HG03196 (cell line): ENCODE measurements around the gene BTBD19.
"Not testable (repeated sequence)": the region's sequence is repeated elsewhere in the genome, so short reads cannot be mapped to it uniquely, and the experiment has no call there.

Experiments
- ATAC-seq: cut with Tn5 transposase; IDR thresholded peaks from one replicate; pipeline ENCODE4 v1.9.1; 2021; ENCODE audit not compliant: unreplicated experiment

Gene BTBD19

DNA sequence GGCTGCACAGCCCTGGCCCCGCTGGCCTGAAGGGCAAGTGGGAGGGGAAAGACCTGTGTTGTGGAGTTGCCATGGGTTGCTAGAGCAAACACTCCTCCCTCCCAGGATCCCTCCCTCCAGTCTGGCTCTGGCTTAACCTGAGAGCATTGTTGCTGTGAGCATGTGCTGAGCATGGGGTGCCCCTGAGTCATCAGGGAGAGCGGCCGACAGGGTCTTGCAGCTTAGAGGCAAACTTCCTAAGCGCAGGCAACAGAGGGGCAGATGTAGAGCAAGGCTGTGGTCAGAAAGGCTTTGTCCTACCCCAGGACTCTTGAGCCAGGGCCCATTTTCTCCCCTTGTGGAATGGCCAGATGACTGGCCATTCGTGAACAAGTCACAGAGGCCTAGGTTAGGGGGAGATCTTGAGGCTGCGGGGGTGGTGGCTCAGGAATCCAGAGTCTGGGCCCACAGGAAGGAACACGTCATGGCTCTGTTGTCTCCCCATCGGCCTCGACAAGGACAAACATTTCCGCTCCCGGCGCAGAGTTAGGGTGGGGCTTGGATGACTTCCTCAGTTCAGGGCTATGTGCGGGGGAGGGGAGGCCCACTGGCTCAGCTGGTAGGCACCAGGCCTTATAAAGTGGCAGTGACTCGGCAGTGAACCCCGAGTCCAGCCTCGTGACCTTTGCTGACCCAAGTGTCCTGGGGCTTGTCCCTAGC lies 810 bp upstream of the BTBD19 start:
- ATAC-seq, result peak; percentile 24

DNA sequence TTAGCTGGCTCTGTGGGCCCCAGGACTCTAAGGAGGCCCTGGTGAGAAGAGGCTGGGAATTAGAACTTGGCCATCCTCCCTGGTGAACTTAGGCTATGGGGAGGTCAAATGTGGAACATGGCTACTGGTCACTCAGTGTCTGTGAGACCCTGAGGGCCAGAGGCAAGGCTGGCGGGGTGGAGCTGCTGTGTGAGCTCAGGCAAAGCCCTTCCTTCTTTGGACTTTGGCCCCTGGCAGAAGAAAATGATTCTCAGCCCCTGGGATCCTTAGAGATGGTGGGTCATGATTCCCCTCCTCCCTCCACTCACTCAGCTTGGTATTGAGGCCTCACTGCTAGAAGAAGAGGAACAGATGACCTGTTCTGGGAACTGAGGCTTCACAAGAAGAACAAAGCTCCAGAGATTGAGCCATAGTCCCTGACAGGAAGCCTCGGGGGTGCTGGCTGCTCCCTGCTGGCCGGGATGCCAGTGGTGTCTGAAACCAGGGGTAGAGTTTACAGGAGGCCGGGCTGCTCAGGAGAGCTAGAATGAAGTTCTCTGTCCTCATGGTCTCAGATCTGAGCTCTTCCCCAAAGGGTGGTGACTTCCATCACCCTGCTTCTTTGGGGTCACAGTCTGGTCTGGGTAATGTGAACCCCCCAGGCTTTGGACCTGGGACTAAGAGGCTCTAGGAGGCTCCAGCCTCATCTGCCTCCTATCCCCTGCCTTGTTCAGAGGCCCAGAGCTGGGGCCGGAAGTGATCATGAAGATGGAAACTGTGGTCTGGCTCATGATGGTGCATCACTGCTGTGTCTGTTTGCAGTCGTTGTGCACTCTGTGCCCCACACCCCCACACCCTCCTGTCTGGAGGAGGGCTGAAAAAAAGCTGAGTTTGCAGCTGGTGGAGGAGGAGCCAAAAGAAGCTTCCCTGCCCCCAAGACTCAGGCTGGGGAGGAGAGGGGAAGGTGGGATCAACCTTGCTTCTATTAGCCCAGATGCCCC lies 905 bp downstream of the BTBD19 start:
- peak; percentile 27 for ATAC-seq

- ATAC-seq, result no peak
These were observed 1.9 kb downstream of the BTBD19 start for GRCh38 chr1:44810101-44810761.

GRCh38 chr1:44810762-44811105 lies 2.4 kb downstream of the BTBD19 start:
- ATAC-seq, result not testable (repeated sequence)

DNA sequence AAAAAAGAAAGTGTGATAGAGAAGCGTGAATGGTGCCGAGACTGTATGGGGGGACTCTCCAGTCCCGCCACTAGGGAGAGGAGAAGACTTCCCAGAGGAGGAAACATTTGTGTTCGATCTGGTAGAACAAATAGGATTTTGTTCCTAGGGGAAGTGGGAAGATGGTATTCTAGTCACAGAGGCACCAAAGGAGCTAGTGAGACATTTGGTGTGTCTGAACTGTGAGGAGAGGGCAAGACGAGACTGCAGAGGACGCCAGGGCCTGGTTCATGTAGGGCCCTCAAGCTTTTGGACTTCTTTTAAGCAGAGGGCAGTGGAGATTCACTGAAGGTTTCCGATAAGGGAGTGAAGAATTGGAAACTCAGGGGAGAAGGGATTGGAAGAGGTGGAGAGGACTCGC lies 2.9 kb downstream of the BTBD19 start:
- ATAC-seq, result no peak

- ATAC-seq, result no peak
These were observed 4.7 kb downstream of the BTBD19 start for GRCh38 chr1:44812822-44813543.

DNA sequence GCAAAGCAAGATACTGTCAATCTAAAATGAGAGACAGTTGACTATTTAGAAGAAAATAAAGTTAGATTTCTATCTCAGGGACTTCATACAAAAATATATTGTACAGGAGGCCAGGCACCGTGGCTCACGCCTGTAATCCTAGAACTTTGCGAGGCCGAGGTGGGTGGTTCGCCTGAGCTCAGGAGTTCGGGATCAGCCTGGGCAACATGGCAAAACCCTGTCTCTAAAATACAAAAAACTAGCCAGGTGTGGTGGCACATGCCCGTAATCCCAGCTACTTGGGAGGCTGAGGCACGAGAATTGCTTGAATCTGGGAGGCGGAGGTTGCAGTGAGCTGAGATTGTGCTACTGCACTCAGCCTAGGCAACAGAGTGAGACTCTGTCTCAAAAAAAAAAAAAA lies 7.6 kb downstream of the BTBD19 start:
- ATAC-seq, result not testable (repeated sequence)

GRCh38 chr1:44817307-44817706 lies 9.0 kb downstream of the BTBD19 start:
- ATAC-seq, result no peak

GRCh38 chr1:44817771-44818495 lies 9.6 kb downstream of the BTBD19 start:
- ATAC-seq, result no peak

DNA sequence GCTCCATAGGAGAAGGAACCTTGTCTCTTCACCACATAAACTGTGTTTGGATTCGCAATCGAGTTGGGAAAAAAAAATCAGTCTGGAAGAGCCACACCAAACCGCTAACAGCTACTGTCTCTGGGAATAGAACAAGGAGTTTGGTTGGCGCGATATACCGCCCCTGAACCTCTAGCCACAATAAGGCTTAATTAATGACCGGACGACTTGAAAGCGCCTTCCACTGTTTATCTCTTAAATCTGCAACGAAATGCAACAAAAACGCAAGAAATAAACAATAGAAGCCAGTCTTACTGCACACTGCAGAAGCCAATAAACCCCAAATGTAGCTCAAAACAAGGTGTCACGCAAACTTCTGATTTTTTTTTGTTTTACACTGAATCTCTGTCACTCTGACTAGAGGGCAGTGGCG lies 10.9 kb downstream of the BTBD19 start:
- ATAC-seq, result no peak

GRCh38 chr1:44819608-44820327 lies 11.4 kb downstream of the BTBD19 start:
- ATAC-seq, result peak; percentile 70

GRCh38 chr1:44820328-44821239 lies 12.3 kb downstream of the BTBD19 start:
- ATAC-seq, result no peak

DNA sequence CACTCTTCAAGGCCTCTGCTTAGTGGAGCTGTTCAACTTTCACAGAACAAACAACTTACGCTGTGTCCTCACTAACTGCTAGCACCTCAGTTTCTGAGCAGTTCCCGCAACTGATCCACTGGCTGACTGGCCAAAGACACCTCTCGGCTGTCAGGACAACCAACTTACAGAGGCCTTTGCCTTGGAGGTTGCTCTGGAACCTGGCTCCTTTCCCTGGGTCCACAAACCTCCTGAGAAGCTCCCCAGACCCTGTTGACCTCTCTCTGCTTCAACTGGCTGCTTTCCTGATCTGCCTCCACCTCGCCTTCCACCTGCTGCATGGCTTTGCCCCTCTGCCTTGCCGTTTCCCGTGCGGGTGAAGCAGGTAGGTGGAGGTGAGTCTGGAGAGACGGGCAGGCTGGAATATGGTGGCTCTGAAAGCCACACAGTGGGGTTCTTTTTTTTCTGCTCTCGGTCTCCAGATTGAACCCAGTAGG lies 13.0 kb downstream of the BTBD19 start:
- no peak for ATAC-seq

DNA sequence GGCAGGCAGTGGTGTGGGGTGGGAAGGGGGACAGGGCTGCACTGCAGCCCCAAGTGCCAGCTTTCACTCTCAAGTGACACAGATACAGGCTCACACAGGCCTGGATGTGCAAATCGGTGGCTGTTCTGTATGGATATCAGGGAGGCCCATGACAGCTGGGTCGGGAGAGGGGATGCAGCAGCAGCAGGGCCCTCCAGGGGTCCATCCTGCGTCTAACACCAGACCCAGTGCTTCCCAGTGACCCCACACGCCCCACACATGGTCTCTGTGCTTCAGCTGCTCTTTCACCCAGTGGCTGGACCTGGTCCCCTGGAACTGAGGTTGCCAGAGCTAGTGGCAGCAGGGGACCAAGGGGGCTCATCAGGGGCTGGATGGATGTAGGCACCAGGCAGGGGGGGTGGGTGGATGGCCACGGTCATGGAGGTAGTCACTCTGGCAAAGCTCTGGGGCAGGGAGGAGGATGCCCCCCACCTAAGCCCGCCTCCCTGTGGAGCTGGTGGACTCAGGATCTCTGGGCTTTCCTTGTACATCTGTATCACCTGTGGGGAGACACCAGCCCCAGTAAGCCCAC lies 13.9 kb downstream of the BTBD19 start:
- ATAC-seq, result no peak

DNA sequence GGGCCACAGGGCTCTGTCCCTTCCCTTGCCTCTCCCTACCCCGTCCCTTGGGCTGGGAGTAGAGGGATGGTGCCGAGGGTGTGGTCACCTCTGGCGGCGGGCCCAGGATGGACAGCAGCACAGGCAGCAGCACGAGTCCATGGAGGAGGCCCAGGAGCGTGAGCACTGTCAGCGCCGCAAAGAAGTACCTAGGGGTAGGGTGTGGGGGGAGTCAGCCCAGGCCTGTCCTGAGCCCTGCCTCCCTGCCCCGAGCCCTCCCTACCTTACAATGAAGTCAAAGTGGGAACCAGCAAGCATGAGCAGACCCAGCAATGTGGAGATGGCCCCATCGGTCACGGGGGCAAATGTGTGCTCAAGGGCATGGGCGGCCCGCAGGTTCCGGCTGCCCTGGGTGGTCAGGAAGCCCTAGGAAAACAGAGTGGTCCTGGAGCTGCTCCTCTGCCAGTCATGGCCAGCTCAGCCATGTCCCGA lies 14.7 kb downstream of the BTBD19 start:
- ATAC-seq, result no peak

- ATAC-seq, result not testable (repeated sequence)
These were observed 16.1 kb downstream of the BTBD19 start for GRCh38 chr1:44824392-44824791.

GRCh38 chr1:44826375-44827196 lies 18.3 kb downstream of the BTBD19 start:
- no peak for ATAC-seq
